Calu3 (cell line): ENCODE results near the gene HACD3. TPM values are rescaled to one million over a fixed set of nuclear protein-coding genes. Genes with fewer than 3 reads are reported as not detected.

Experiments used
- Bru-seq: library from RNA; stranded (reverse); fragments of 400-500 nt; gene quantifications from one replicate; lab custom pipeline; 2021; lab: Mats Ljungman, UMichigan
- BruChase-seq, 2 experiments: library from RNA; stranded (reverse); fragments of 400-500 nt; gene quantifications; one replicate each; lab custom pipeline; 2021; lab: Mats Ljungman, UMichigan
- BruUV-seq: library from RNA; stranded (reverse); fragments of 400-500 nt; replicated peaks from 2 replicates; lab custom pipeline; 2021; lab: Mats Ljungman, UMichigan
- CTCF ChIA-PET: fragments of 300-600 bp; sonication (Branson Sonifier 250); formaldehyde crosslinking; loops from one replicate; lab custom pipeline; 2022; ENCODE audit warnings: antibody characterized with exemption; lab: Charles Lee
- DNase-seq: peaks from one replicate; pipeline ENCODE4 v3.0.0; 2022
- H3K27ac Mint-ChIP-seq: one replicate; pipeline ENCODE4 v1.8.0; 2022; ENCODE audit warnings: mixed read lengths; ENCODE audit not compliant: unreplicated experiment
- H3K27me3 Mint-ChIP-seq: one replicate; pipeline ENCODE4 v1.8.0; 2022; ENCODE audit warnings: mixed read lengths; ENCODE audit not compliant: unreplicated experiment
- H3K36me3 Mint-ChIP-seq: one replicate; pipeline ENCODE4 v1.8.0; 2022; ENCODE audit warnings: mild to moderate bottlenecking, moderate library complexity, mixed read lengths; ENCODE audit not compliant: insufficient read depth, unreplicated experiment
- H3K4me1 Mint-ChIP-seq: one replicate; pipeline ENCODE4 v1.8.0; 2022; ENCODE audit warnings: mild to moderate bottlenecking, low read depth, mixed read lengths; ENCODE audit not compliant: unreplicated experiment
- H3K4me3 Mint-ChIP-seq: one replicate; pipeline ENCODE4 v1.8.0; 2022; ENCODE audit warnings: mild to moderate bottlenecking, low read depth, moderate library complexity, mixed read lengths; ENCODE audit not compliant: unreplicated experiment
- H3K9me3 Mint-ChIP-seq: one replicate; pipeline ENCODE4 v1.8.0; 2022; ENCODE audit warnings: low read depth, mixed read lengths; ENCODE audit not compliant: unreplicated experiment
- intact Hi-C: fragments of 100-400 bp; cut with micrococcal nuclease; formaldehyde crosslinking; loops from one replicate; pipeline ENCODE4 v1.10.0; 2022; ENCODE audit not compliant: unreplicated experiment
- long read RNA-seq: library from polyadenylated mRNA; stranded (forward); transcript quantifications from one replicate; pipeline ENCODE4 v2.0.0, GENCODE V29; 2022
- total RNA-seq: library from RNA; stranded (reverse); gene quantifications from 2 replicates; pipeline ENCODE4 v1.2.3, GENCODE V29; 2022
- TF ChIP-seq, protein P1 (sequence below): fragments of 200-600 bp; IDR thresholded peaks from one replicate; pipeline ENCODE4 v1.8.0; 2022; ENCODE audit warnings: antibody characterized with exemption; ENCODE audit not compliant: unreplicated experiment

HACD3 gene, protein sequence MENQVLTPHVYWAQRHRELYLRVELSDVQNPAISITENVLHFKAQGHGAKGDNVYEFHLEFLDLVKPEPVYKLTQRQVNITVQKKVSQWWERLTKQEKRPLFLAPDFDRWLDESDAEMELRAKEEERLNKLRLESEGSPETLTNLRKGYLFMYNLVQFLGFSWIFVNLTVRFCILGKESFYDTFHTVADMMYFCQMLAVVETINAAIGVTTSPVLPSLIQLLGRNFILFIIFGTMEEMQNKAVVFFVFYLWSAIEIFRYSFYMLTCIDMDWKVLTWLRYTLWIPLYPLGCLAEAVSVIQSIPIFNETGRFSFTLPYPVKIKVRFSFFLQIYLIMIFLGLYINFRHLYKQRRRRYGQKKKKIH
- total RNA-seq (125 and 135 TPM in 2 replicates), Bru-seq, nascent RNA (percentile 87 among the genes with signal in this experiment), BruChase-seq, experiment 1, labeled RNA remaining after a 6-hour chase (percentile 94 among the genes with signal in this experiment), BruChase-seq, experiment 2, labeled RNA remaining after a 2-hour chase (percentile 87 among the genes with signal in this experiment)
- long read RNA-seq, transcript HACD3-201 (11 exons, 3,228 nt): major isoform, 343 of 389 reads
- long read RNA-seq, partial matches to known transcripts: 7 of 389 reads
- long read RNA-seq, other reads (novel, unspliced or antisense): 36 of 389 reads

DNA sequence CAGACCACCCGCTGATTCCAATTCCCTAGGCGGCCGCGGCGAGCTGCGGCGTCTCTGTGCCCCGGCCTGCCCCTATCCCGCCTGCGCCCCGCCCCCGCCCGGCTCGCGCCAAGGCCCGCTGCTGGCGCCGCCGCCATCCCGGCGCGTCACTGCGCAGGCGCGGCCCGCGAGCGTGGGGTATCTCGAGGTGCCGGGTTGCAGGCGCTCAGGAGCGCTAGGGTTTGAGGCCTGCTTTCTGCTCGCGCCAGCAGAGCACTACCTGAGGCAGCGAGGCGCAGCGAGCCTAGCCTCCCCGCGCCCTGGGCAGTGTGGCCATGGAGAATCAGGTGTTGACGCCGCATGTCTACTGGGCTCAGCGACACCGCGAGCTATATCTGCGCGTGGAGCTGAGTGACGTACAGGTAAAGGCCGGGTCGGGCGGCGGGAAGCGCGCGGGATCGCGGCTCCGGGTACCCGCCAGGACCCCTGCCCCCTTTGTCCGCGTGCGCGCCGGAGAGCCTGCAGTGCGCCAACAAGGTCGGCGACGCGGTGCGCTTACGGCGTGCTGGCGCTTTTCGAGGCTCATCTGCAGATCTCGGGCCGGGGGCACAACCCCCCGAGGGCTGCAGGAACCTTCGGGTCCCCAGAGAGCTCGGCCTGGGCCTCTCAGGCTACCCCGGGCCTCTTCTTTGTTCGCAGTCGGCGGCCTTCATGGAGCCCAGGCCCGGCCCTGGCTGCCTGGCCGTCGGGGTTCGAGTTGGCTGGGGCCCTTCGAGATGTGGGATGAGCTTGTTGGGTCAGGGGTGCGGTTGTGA lies at the start of gene HACD3:
HACD3 (plus strand) TSS at position 146 of the 794 bp plus-strand sequence; CDS start at position 315, 169 bp downstream.
- peak within 1 kb of the TSS; percentile 83 for H3K4me3 Mint-ChIP-seq
- peak within 1 kb of the TSS; percentile 72 for H3K27ac Mint-ChIP-seq
- peaks cover 45% of the 10 kb centered on the region for H3K4me1 Mint-ChIP-seq
- intact Hi-C loops: no loop called here
- peaks cover 24% of the 10 kb centered on the region for H3K36me3 Mint-ChIP-seq
- H3K27me3 Mint-ChIP-seq: no peaks in the 10 kb centered on the region
- no TSS peak for BruUV-seq
- TF ChIP-seq, protein P1, sequence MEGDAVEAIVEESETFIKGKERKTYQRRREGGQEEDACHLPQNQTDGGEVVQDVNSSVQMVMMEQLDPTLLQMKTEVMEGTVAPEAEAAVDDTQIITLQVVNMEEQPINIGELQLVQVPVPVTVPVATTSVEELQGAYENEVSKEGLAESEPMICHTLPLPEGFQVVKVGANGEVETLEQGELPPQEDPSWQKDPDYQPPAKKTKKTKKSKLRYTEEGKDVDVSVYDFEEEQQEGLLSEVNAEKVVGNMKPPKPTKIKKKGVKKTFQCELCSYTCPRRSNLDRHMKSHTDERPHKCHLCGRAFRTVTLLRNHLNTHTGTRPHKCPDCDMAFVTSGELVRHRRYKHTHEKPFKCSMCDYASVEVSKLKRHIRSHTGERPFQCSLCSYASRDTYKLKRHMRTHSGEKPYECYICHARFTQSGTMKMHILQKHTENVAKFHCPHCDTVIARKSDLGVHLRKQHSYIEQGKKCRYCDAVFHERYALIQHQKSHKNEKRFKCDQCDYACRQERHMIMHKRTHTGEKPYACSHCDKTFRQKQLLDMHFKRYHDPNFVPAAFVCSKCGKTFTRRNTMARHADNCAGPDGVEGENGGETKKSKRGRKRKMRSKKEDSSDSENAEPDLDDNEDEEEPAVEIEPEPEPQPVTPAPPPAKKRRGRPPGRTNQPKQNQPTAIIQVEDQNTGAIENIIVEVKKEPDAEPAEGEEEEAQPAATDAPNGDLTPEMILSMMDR: no peak
- DNase-seq: peak; percentile 97
- no peaks in the 10 kb centered on the region for H3K9me3 Mint-ChIP-seq
- CTCF ChIA-PET: interaction anchor here (0.7 to 1.3 kb wide), 5 partner anchors 10 to 339 kb away, joined by 3 to 9 read pairs (median 4); partner anchors contain the start of genes DPP8 and RAB11A

DNA sequence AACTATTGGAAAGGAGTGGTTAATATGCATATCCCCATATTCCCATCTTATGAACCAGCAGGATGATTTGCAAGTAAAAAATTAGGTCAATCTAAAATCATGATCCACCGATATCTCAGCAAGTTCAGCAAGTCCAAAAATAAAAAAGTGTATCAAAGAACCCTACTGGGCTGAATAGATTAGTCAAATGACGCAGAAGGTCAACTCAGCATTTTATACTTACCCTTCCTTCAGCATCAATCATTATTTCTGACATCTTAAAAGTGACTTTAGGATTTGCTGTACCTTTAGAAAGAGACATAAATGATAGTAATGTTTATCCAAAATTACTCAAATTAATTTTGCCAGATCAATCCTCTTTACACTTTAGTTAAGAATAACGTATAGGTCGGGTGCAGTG lies 45.4 kb upstream of the HACD3 start:
- Mint-ChIP-seq H3K27me3 (no peaks in the 10 kb centered on the region), H3K27ac (no peak overlapping the region), H3K36me3 (peaks cover 42% of the 10 kb centered on the region), H3K9me3 (no peaks in the 10 kb centered on the region), H3K4me1 (no peaks in the 10 kb centered on the region), H3K4me3 (no peak overlapping the region)
- BruUV-seq: no TSS peak
- CTCF ChIA-PET: interaction anchor here (1.2 kb wide), 1 partner anchor 73 kb away, joined by 4 read pairs; no protein-coding TSS in a partner anchor
- TF ChIP-seq, protein P1: no peak
- no peak for DNase-seq
- intact Hi-C loops: no loop called here

DNA sequence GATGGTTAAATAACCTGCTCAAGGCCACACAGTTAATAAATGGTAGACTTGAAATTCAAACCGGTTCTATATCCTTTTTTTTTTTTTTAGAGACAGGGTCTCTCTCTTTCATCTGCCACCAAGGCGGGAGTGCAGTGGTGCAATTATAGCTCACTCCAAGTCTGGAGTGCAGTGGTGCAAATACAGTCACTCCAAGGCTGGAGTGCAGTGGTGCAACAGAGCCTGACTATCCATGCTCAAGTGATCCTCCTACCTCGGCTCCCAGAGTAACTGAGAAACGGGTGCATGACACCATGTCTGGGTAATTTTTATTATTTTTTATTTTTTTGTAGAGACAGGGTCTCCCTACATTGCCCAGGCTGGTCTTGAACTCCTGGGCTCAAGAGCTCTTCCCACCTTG lies 36.2 kb upstream of the HACD3 start:
- Mint-ChIP-seq H3K36me3 (peaks cover 52% of the 10 kb centered on the region), H3K27ac (no peak overlapping the region), H3K9me3 (no peaks in the 10 kb centered on the region), H3K4me1 (no peaks in the 10 kb centered on the region), H3K27me3 (no peaks in the 10 kb centered on the region), H3K4me3 (no peak overlapping the region)
- no TSS peak for BruUV-seq
- intact Hi-C loops: no loop called here
- CTCF ChIA-PET: no interaction called here
- DNase-seq: no peak
- TF ChIP-seq, protein P1: no peak

DNA sequence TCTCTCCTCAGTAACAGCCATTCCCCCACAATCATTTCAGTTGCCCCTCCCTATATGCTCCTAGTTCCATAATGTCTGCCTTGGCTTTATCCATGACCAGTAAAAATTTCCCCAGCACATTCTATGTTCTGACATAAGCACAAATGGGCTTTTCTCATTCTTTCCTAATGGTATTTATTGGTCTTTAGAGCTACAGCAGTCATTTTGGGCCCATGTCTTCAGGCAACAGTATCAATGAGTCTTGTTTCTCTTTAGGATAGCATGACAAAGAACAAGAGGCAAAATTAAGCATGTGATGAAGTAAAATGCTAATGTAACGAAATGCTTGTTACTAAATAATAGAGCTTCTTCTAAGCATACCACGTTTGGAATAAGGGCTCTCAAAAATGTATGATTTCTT lies 20.9 kb upstream of the HACD3 start:
- no TSS peak for BruUV-seq
- intact Hi-C loops: no loop called here
- H3K27me3 Mint-ChIP-seq: no peaks in the 10 kb centered on the region
- DNase-seq: no peak
- H3K9me3 Mint-ChIP-seq: no peaks in the 10 kb centered on the region
- TF ChIP-seq, protein P1: no peak
- no peak overlapping the region for H3K4me3 Mint-ChIP-seq
- H3K27ac Mint-ChIP-seq: no peak overlapping the region
- no peaks in the 10 kb centered on the region for H3K4me1 Mint-ChIP-seq
- peaks cover 39% of the 10 kb centered on the region for H3K36me3 Mint-ChIP-seq
- CTCF ChIA-PET: no interaction called here
